Measurements from ENCODE around the gene SLC50A1. TPM values are rescaled to one million over a fixed set of nuclear protein-coding genes. Genes with fewer than 3 reads are reported as not detected.

Gene SLC50A1
- total RNA-seq, 1 experiment from 2014 or later = 67.4 TPM

DNA sequence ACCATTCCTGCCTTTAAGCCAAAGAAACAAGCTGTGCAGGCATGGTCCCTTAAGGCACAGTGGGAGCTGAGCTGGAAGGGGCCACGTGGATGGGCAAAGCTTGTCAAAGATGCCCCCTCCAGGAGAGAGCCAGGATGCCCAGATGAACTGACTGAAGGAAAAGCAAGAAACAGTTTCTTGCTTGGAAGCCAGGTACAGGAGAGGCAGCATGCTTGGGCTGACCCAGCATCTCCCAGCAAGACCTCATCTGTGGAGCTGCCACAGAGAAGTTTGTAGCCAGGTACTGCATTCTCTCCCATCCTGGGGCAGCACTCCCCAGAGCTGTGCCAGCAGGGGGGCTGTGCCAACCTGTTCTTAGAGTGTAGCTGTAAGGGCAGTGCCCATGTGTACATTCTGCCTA is 1.3 kb upstream of the SLC50A1 start:
- DNase-seq (ENCODE audit: low read depth, low spot score) (no peak), ATAC-seq (no peak)
- H3K27ac ChIP-seq (ENCODE audit: low read length) = peak overlapping the region; percentile 93
- ChIA-PET POLR2A (interaction anchor here (0.6 kb wide), 1 partner anchor 10 kb away, joined by 3 read pairs; no protein-coding TSS in a partner anchor), CTCF (interaction anchor here (2.2 kb wide), 1 partner anchor 43 kb away, joined by 6 read pairs; no protein-coding TSS in a partner anchor)
- in situ Hi-C loops (cut with HindIII; ENCODE audit: low pct_unique_long_range_greater_than_20kb, low sequenced_read_pairs) = no loop called here
- no peaks in the 10 kb centered on the region for H3K9me3 ChIP-seq (ENCODE audit: control insufficient read depth, insufficient read depth, low read depth, low read length)
- intact Hi-C loops (cut with micrococcal nuclease; ENCODE audit: unreplicated experiment) = no loop called here
- H3K4me1 ChIP-seq (ENCODE audit: control insufficient read depth, insufficient read depth, low read length) = peaks cover 46% of the 10 kb centered on the region
- H3K36me3 ChIP-seq (ENCODE audit: control insufficient read depth, insufficient read depth, low read length) = no peaks in the 10 kb centered on the region
- BruUV-seq (replicated peaks) = no TSS peak
- TF ChIP-seq, protein P1, sequence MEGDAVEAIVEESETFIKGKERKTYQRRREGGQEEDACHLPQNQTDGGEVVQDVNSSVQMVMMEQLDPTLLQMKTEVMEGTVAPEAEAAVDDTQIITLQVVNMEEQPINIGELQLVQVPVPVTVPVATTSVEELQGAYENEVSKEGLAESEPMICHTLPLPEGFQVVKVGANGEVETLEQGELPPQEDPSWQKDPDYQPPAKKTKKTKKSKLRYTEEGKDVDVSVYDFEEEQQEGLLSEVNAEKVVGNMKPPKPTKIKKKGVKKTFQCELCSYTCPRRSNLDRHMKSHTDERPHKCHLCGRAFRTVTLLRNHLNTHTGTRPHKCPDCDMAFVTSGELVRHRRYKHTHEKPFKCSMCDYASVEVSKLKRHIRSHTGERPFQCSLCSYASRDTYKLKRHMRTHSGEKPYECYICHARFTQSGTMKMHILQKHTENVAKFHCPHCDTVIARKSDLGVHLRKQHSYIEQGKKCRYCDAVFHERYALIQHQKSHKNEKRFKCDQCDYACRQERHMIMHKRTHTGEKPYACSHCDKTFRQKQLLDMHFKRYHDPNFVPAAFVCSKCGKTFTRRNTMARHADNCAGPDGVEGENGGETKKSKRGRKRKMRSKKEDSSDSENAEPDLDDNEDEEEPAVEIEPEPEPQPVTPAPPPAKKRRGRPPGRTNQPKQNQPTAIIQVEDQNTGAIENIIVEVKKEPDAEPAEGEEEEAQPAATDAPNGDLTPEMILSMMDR (IDR thresholded peaks at IDR 0.05) = no peak
- TF ChIP-seq TCF7L2 (IDR thresholded peaks at IDR 0.05; ENCODE audit: low read depth, low read length) (no peak), SIN3A (IDR thresholded peaks at IDR 0.05; ENCODE audit: borderline replicate concordance, insufficient read depth, low read depth, low read length) (no peak), POLR2AphosphoS5 (IDR thresholded peaks at IDR 0.05; ENCODE audit: low read depth, low read length) (no peak)
- TF ChIP-seq, protein P2, sequence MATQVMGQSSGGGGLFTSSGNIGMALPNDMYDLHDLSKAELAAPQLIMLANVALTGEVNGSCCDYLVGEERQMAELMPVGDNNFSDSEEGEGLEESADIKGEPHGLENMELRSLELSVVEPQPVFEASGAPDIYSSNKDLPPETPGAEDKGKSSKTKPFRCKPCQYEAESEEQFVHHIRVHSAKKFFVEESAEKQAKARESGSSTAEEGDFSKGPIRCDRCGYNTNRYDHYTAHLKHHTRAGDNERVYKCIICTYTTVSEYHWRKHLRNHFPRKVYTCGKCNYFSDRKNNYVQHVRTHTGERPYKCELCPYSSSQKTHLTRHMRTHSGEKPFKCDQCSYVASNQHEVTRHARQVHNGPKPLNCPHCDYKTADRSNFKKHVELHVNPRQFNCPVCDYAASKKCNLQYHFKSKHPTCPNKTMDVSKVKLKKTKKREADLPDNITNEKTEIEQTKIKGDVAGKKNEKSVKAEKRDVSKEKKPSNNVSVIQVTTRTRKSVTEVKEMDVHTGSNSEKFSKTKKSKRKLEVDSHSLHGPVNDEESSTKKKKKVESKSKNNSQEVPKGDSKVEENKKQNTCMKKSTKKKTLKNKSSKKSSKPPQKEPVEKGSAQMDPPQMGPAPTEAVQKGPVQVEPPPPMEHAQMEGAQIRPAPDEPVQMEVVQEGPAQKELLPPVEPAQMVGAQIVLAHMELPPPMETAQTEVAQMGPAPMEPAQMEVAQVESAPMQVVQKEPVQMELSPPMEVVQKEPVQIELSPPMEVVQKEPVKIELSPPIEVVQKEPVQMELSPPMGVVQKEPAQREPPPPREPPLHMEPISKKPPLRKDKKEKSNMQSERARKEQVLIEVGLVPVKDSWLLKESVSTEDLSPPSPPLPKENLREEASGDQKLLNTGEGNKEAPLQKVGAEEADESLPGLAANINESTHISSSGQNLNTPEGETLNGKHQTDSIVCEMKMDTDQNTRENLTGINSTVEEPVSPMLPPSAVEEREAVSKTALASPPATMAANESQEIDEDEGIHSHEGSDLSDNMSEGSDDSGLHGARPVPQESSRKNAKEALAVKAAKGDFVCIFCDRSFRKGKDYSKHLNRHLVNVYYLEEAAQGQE (IDR thresholded peaks at IDR 0.05; ENCODE audit: insufficient read depth in 1 of 2, low read depth in 2 of 2, low read length in 1 of 2) = no peak
- peak overlapping the region in 1 of 2 experiments; percentile 86; a peak in 2 of 4 replicates for H3K4me3 ChIP-seq (ENCODE audit: low read depth in 2 of 2, low read length in 2 of 2)
- no peaks in the 10 kb centered on the region for H3K27me3 ChIP-seq (ENCODE audit: control insufficient read depth, insufficient read depth, low read length)

DNA sequence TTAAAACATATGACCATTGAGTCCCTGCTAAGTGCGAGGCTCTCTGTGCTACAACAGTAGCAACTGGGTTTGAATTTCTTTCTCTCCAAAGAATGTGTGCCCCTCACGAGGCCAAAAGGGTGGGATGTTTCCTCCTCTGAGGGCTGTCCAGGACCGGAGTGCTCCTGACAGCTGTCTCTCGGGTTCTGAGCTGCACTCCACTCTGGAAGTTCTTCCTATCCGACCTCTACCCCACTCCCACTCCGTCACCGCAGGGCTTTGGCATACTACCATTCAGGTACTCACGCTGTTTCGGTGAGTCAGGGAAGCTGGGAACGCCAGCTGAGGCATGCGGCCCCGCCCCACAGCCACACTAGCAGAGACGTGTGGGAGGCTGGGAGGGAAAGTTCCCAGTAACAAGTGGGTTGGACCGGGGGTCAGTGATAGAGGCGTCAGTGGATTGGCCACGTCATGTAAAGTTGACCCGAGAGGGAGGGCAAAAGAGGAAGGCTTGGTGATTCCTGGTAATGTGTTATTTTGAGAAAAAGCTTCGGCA is 705 bp upstream of the SLC50A1 start:
- POLR2A ChIA-PET = no interaction called here
- Histone ChIP-seq H3K9me3 (ENCODE audit: control insufficient read depth, insufficient read depth, low read depth, low read length) (no peaks in the 10 kb centered on the region), H3K4me1 (ENCODE audit: control insufficient read depth, insufficient read depth, low read length) (peaks cover 40% of the 10 kb centered on the region), H3K27me3 (ENCODE audit: control insufficient read depth, insufficient read depth, low read length) (no peaks in the 10 kb centered on the region), H3K36me3 (ENCODE audit: control insufficient read depth, insufficient read depth, low read length) (no peaks in the 10 kb centered on the region), H3K4me3 (ENCODE audit: low read depth in 2 of 2, low read length in 2 of 2) (peak overlapping the region; percentile 60 to 86), H3K27ac (ENCODE audit: low read length) (peak overlapping the region; percentile 93)
- intact Hi-C loops (cut with micrococcal nuclease; ENCODE audit: unreplicated experiment) (no loop called here), in situ Hi-C loops (cut with HindIII; ENCODE audit: low pct_unique_long_range_greater_than_20kb, low sequenced_read_pairs) (no loop called here)
- DNase-seq (ENCODE audit: low read depth, low spot score) (peak; percentile 87), ATAC-seq (peak; percentile 78)
- CTCF ChIA-PET = interaction anchor here (0.7 to 2.2 kb wide), 2 partner anchors 12 to 44 kb away, joined by 3 to 6 read pairs; no protein-coding TSS in a partner anchor
- BruUV-seq (replicated peaks) = no TSS peak
- TF ChIP-seq, protein P1 (IDR thresholded peaks at IDR 0.05) = no peak
- TF ChIP-seq SIN3A (IDR thresholded peaks at IDR 0.05; ENCODE audit: borderline replicate concordance, insufficient read depth, low read depth, low read length) (no peak), TCF7L2 (IDR thresholded peaks at IDR 0.05; ENCODE audit: low read depth, low read length) (no peak), POLR2AphosphoS5 (IDR thresholded peaks at IDR 0.05; ENCODE audit: low read depth, low read length) (no peak)
- TF ChIP-seq, protein P2 (IDR thresholded peaks at IDR 0.05; ENCODE audit: insufficient read depth in 1 of 2, low read depth in 2 of 2, low read length in 1 of 2) = no peak

All from Panc1 (cell line).